Measurements from ENCODE around the gene NEU1. TPM values are rescaled to one million over a fixed set of nuclear protein-coding genes. Genes with fewer than 3 reads are reported as not detected.
A peak's percentile ranks its signal among the peaks of the same experiment; 100 is the strongest.

Gene NEU1
- total and polyA plus RNA-seq, 10 donors, result 14.0 to 60.7 (median 37.8) TPM

DNA sequence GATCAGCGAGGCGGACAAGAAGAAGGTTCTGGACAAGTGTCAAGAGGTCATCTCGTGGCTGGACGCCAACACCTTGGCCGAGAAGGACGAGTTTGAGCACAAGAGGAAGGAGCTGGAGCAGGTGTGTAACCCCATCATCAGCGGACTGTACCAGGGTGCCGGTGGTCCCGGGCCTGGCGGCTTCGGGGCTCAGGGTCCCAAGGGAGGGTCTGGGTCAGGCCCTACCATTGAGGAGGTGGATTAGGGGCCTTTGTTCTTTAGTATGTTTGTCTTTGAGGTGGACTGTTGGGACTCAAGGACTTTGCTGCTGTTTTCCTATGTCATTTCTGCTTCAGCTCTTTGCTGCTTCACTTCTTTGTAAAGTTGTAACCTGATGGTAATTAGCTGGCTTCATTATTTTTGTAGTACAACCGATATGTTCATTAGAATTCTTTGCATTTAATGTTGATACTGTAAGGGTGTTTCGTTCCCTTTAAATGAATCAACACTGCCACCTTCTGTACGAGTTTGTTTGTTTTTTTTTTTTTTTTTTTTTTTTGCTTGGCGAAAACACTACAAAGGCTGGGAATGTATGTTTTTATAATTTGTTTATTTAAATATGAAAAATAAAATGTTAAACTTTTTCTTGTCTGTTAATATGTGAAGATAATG is 32.9 kb downstream of the NEU1 start:
- Histone ChIP-seq H3K9me3 (no peaks in the 10 kb centered on the region), H3K4me3 (peak overlapping the region; percentile 47 to 82 (median 54)), H3K27ac (peak overlapping the region; percentile 46 to 98 (median 94)), H3K27me3 (replicated peaks in 1 of 7) (no peaks in the 10 kb centered on the region), H3K4me1 (peaks cover 30 to 68% (median 54%) of the 10 kb centered on the region in 6 donors), H3K36me3 (no peaks in the 10 kb centered on the region)
- WGBS, 5 donors, result 0 to 3% (median 2%) methylated on average over 11 to 15 of the region's 15 CpGs
- DNase-seq, result peak; percentile 78
- TF ChIP-seq, protein P1, sequence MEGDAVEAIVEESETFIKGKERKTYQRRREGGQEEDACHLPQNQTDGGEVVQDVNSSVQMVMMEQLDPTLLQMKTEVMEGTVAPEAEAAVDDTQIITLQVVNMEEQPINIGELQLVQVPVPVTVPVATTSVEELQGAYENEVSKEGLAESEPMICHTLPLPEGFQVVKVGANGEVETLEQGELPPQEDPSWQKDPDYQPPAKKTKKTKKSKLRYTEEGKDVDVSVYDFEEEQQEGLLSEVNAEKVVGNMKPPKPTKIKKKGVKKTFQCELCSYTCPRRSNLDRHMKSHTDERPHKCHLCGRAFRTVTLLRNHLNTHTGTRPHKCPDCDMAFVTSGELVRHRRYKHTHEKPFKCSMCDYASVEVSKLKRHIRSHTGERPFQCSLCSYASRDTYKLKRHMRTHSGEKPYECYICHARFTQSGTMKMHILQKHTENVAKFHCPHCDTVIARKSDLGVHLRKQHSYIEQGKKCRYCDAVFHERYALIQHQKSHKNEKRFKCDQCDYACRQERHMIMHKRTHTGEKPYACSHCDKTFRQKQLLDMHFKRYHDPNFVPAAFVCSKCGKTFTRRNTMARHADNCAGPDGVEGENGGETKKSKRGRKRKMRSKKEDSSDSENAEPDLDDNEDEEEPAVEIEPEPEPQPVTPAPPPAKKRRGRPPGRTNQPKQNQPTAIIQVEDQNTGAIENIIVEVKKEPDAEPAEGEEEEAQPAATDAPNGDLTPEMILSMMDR (IDR thresholded peaks at IDR 0.05 in 8 of 11, conservative IDR thresholded peaks at IDR 0.05 in 3 of 11), result peak in 9 of 11 experiments; percentile 8 to 83 (median 43)
- TF ChIP-seq POLR2AphosphoS5 (IDR thresholded peaks at IDR 0.05) (peak in 1 of 3 donors; percentile 19), POLR2A (IDR thresholded peaks at IDR 0.05) (no peak)
- intact Hi-C loops (cut with DNase I; ENCODE audit: low total_unique reads), result loop anchor here (10.0 kb wide), 1 partner anchor 95 kb away; the partner anchor contains the start of gene CLIC1

- peak within 1 kb of the TSS; percentile 92 to 98 (median 95) for H3K27ac ChIP-seq
- H3K36me3 ChIP-seq, result no peaks in the 10 kb centered on the region
- H3K27me3 ChIP-seq (replicated peaks in 1 of 7), result no peaks in the 10 kb centered on the region
- peak; percentile 99 to 100 (median 99) for TF ChIP-seq POLR2AphosphoS5 (IDR thresholded peaks at IDR 0.05)
- TF ChIP-seq, protein P1 (IDR thresholded peaks at IDR 0.05 in 8 of 11, conservative IDR thresholded peaks at IDR 0.05 in 3 of 11), result peak in 2 of 11 experiments; percentile 9 to 27
- TF ChIP-seq POLR2A (IDR thresholded peaks at IDR 0.05), result peak; percentile 95 to 100 (median 97)
- peak within 1 kb of the TSS; percentile 36 to 71 (median 61) for H3K4me3 ChIP-seq
- peak; percentile 97 for DNase-seq
- intact Hi-C loops (cut with DNase I; ENCODE audit: low total_unique reads), result loop anchor here (10.0 kb wide), 1 partner anchor 93 kb away; the partner anchor contains the start of gene CLIC1
- H3K4me1 ChIP-seq, result peaks cover 28 to 73% (median 53%) of the 10 kb centered on the region in 6 donors
- WGBS, 5 donors, result 0 to 1% (median 0%) methylated on average over 14 to 52 of the region's 56 CpGs
- H3K9me3 ChIP-seq, result no peaks in the 10 kb centered on the region
Measured at GRCh38 chr6:31827286-31828079, 35.1 kb downstream of the NEU1 start, which contains the start of gene HSPA1B. HSPA1B (plus strand) TSS chr6:31827738; CDS start chr6:31827951, 213 bp downstream.

GRCh38 chr6:31826793-31827285 is 35.8 kb downstream of the NEU1 start:
- intact Hi-C loops (cut with DNase I; ENCODE audit: low total_unique reads), result loop anchor here (10.0 kb wide), 1 partner anchor 92 kb away; the partner anchor contains the start of gene CLIC1
- WGBS, 5 donors, result 0 to 1% (median 0%) methylated on average over 13 of the region's 13 CpGs
- TF ChIP-seq, protein P1 (IDR thresholded peaks at IDR 0.05 in 8 of 11, conservative IDR thresholded peaks at IDR 0.05 in 3 of 11), result no peak
- no peak for TF ChIP-seq POLR2AphosphoS5 (IDR thresholded peaks at IDR 0.05)
- TF ChIP-seq POLR2A (IDR thresholded peaks at IDR 0.05), result peak in 1 of 3 donors; percentile 61
- peaks cover 31 to 71% (median 49%) of the 10 kb centered on the region in 6 donors for H3K4me1 ChIP-seq
- H3K36me3 ChIP-seq, result no peaks in the 10 kb centered on the region
- peak; percentile 90 for DNase-seq
- no peaks in the 10 kb centered on the region for H3K27me3 ChIP-seq (replicated peaks in 1 of 7)
- no peaks in the 10 kb centered on the region for H3K9me3 ChIP-seq
- H3K27ac ChIP-seq, result peak overlapping the region; percentile 92 to 98 (median 95)
- peak overlapping the region; percentile 36 to 71 (median 61) for H3K4me3 ChIP-seq

All from spleen (tissue), 11 donors.